DMS153 (cell line): Measurements from ENCODE around the gene TMEM51.
"Not testable (repeated sequence)": the region's sequence is repeated elsewhere in the genome, so short reads cannot be mapped to it uniquely, and the experiment has no call there.

ENCODE experiments used
- DNase-seq: peaks from one replicate; lab custom pipeline; 2025; lab: John Stamatoyannopoulos, UW

Gene TMEM51

GRCh38 chr1:15128077-15128476, 25.5 kb upstream of the TMEM51 start:
- no peak for DNase-seq

GRCh38 chr1:15128520-15129313, 24.8 kb upstream of the TMEM51 start:
- DNase-seq: no peak

GRCh38 chr1:15129944-15130343, 23.6 kb upstream of the TMEM51 start:
- no peak for DNase-seq

- DNase-seq: no peak
These were observed 22.9 kb upstream of the TMEM51 start for GRCh38 chr1:15130607-15131006.

GRCh38 chr1:15132965-15133364, 20.6 kb upstream of the TMEM51 start:
- DNase-seq: no peak

- no peak for DNase-seq
These were observed 19.3 kb upstream of the TMEM51 start for GRCh38 chr1:15134285-15134684.

- not testable (repeated sequence) for DNase-seq
These were observed 17.9 kb upstream of the TMEM51 start for GRCh38 chr1:15135604-15136003.

- no peak for DNase-seq
These were observed 15.7 kb upstream of the TMEM51 start for GRCh38 chr1:15137809-15138208.

- DNase-seq: no peak
These were observed 13.7 kb upstream of the TMEM51 start for GRCh38 chr1:15139654-15140350.

GRCh38 chr1:15141935-15142539, 11.5 kb upstream of the TMEM51 start:
- DNase-seq: no peak

GRCh38 chr1:15145327-15145726, 8.2 kb upstream of the TMEM51 start:
- DNase-seq: no peak

GRCh38 chr1:15146142-15146680, 7.3 kb upstream of the TMEM51 start:
- no peak for DNase-seq

GRCh38 chr1:15146971-15147376, 6.6 kb upstream of the TMEM51 start:
- no peak for DNase-seq

- DNase-seq: no peak
These were observed 5.5 kb upstream of the TMEM51 start for GRCh38 chr1:15148004-15148403.

GRCh38 chr1:15148475-15148874, 5.1 kb upstream of the TMEM51 start:
- no peak for DNase-seq

GRCh38 chr1:15148941-15149340, 4.6 kb upstream of the TMEM51 start:
- DNase-seq: no peak

GRCh38 chr1:15150376-15150775, 3.2 kb upstream of the TMEM51 start:
- no peak for DNase-seq

- no peak for DNase-seq
These were observed 2.2 kb upstream of the TMEM51 start for GRCh38 chr1:15151377-15151806.

- DNase-seq: no peak
These were observed 1.7 kb upstream of the TMEM51 start for GRCh38 chr1:15151871-15152270.

- peak; percentile 64 for DNase-seq
These were observed 996 bp upstream of the TMEM51 start for GRCh38 chr1:15152318-15153183.

GRCh38 chr1:15153842-15154479, 414 bp downstream of the TMEM51 start:
- peak; percentile 28 for DNase-seq
